Esophagus (tissue), 2 donors: ENCODE measurements around the gene VRK1. TPM values are rescaled to one million over a fixed set of nuclear protein-coding genes. Genes with fewer than 3 reads are reported as not detected.
"Not testable (repeated sequence)": the region's sequence is repeated elsewhere in the genome, so short reads cannot be mapped to it uniquely, and the experiment has no call there.

ENCODE experiments used
- H3K27ac ChIP-seq, 2 donors: one replicate each; pipeline ENCODE4 v1.5.1; 2013; ENCODE audit warnings: low read depth in 2 of 2, mild to moderate bottlenecking in 2 of 2, inconsistent platforms in 1 of 2, low read length in 1 of 2, moderate library complexity in 1 of 2
- H3K27me3 ChIP-seq, 2 donors: one replicate each; pipeline ENCODE4 v1.6.1; 2013; ENCODE audit warnings: low read length in 2 of 2, control low read depth in 1 of 2, mild to moderate bottlenecking in 1 of 2; ENCODE audit not compliant: insufficient read depth in 2 of 2, control insufficient read depth in 1 of 2
- H3K36me3 ChIP-seq, 2 donors: one replicate each; pipeline ENCODE4 v1.6.1; 2013; ENCODE audit warnings: low read length in 1 of 2; ENCODE audit not compliant: control insufficient read depth in 2 of 2, insufficient read depth in 2 of 2
- H3K4me1 ChIP-seq, 2 donors: one replicate each; pipeline ENCODE4 v1.6.1; 2013; ENCODE audit warnings: low read length in 1 of 2; ENCODE audit not compliant: control insufficient read depth in 2 of 2, insufficient read depth in 2 of 2
- H3K4me3 ChIP-seq, 2 donors: one replicate each; pipeline ENCODE4 v1.5.1; 2013; ENCODE audit warnings: low read length in 2 of 2, mild to moderate bottlenecking in 2 of 2, low read depth in 1 of 2, moderate library complexity in 1 of 2
- H3K9me3 ChIP-seq, 2 donors: one replicate each; pipeline ENCODE4 v1.6.1; 2013; ENCODE audit warnings: mild to moderate bottlenecking in 2 of 2, low read depth in 1 of 2, low read length in 1 of 2, moderate library complexity in 1 of 2; ENCODE audit not compliant: control insufficient read depth in 2 of 2, insufficient read depth in 1 of 2
- WGBS, 2 donors: extraction: QIAGEN DNeasy Blood & Tissue Kit; methylation state at CpG; one replicate each; pipeline ENCODE4 v1.1.7; 2013; 5-methylcytosine and 5-hydroxymethylcytosine counted together
- polyA plus RNA-seq, 2 donors: library from polyadenylated mRNA; stranded (reverse); fragments of 200-250 nt; gene quantifications; one replicate each; pipeline ENCODE4 v1.2.3, GENCODE V29; 2013
- donor health status: healthy with polysubstance abuse.
- donor health status: Bipolar disorder and iron deficiency.

VRK1 gene
- polyA plus RNA-seq, 2 donors = 8.3 to 12.8 TPM

DNA sequence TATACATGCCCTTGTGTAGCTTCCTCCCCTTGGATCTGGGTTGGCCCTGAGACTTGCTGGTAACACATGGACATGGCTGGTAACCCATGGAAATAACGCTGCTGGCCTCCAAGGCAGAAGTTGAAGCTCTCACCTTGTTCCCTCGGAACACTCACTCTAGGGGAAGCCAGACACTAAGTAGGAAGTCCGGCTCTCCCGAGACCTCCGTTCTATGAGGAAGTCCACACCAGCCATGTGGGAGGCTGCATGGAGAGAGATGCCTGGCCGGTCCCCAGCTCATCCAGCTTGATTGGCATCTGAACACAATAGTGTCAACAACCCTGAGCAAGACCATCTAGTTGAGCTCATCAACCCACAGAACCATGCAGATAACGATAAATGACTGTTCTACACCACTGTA lies 39.7 kb upstream of the VRK1 start:
- no peak overlapping the region for H3K27ac ChIP-seq
- 67 to 69% methylated on average over 7 of the region's 7 CpGs for WGBS, 2 donors
- H3K4me1 ChIP-seq = no peaks in the 10 kb centered on the region
- peaks cover 0 to 2% of the 10 kb centered on the region in 2 donors for H3K9me3 ChIP-seq
- H3K27me3 ChIP-seq = no peaks in the 10 kb centered on the region
- H3K4me3 ChIP-seq = no peak overlapping the region
- no peaks in the 10 kb centered on the region for H3K36me3 ChIP-seq

DNA sequence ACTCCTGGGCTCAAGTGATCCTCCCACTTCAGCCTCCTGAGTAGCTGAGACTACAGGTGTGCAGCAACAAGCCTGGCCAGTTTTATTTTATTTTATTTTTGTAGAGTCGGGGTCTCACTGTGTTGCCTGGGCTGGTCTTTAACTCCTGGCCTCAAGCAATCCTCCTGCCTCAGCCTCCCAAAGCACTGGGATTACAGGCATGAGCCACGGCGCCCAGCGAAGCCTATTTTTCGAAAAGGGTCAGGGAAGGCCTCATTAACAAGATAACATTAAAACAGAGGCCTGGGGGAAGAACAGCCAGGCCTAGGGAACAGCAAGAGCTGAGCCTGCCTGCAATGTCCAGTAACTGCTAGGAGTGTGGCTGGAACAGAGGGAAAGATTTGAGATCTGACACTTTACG lies 36.1 kb upstream of the VRK1 start:
- no peak overlapping the region for H3K4me3 ChIP-seq
- H3K36me3 ChIP-seq = no peaks in the 10 kb centered on the region
- H3K27me3 ChIP-seq = no peaks in the 10 kb centered on the region
- H3K27ac ChIP-seq = no peak overlapping the region
- 89 to 90% methylated on average over 6 of the region's 6 CpGs for WGBS, 2 donors
- no peaks in the 10 kb centered on the region for H3K9me3 ChIP-seq
- H3K4me1 ChIP-seq = no peaks in the 10 kb centered on the region

DNA sequence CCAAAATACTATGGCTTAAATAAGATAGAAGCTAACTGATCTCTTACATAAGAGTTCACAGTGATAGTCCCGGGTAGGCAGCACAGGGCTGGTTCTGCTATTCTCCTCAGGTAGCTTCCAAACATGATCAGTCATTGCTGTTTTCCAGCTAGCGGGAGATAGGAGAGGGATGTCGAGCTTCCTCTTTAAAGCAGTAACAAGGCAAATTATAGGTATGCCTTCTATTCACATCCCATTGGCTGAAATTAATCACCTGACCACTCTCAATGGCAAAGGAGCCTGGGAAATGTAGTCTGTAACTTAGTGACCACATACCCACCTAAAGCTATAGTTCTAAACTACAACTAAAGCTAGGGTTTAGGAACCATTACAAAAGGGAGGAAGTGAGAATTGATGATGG lies 34.5 kb upstream of the VRK1 start:
- Histone ChIP-seq H3K27me3 (no peaks in the 10 kb centered on the region), H3K4me1 (no peaks in the 10 kb centered on the region), H3K27ac (no peak overlapping the region), H3K4me3 (no peak overlapping the region), H3K36me3 (no peaks in the 10 kb centered on the region), H3K9me3 (no peaks in the 10 kb centered on the region)
- WGBS, 2 donors = 4 to 5% methylated on average over 3 of the region's 3 CpGs

DNA sequence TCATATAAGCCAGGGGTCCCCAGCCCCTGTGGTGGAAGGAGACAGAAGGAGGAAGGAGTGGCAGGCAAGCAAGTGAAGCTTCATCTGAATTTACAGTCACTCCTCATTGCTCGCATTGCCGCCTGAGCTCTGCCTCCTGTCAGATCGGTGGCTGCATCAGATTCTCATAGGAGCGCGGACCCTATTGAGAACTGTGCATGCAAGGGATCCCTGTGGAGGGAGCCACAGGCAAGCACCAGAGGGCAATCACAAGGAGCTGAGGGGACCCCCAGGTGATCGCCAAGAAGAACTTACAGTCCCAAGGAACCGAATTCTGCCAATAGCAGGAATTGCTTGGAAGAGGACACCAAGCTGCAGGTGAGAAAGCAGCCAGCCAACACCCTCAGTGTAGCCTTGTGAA lies 33.2 kb upstream of the VRK1 start:
- H3K27me3 ChIP-seq = no peaks in the 10 kb centered on the region
- H3K4me1 ChIP-seq = no peaks in the 10 kb centered on the region
- H3K27ac ChIP-seq = no peak overlapping the region
- no peak overlapping the region for H3K4me3 ChIP-seq
- no peaks in the 10 kb centered on the region for H3K9me3 ChIP-seq
- H3K36me3 ChIP-seq = no peaks in the 10 kb centered on the region
- WGBS, 2 donors = 80 to 85% methylated on average over 7 of the region's 7 CpGs

DNA sequence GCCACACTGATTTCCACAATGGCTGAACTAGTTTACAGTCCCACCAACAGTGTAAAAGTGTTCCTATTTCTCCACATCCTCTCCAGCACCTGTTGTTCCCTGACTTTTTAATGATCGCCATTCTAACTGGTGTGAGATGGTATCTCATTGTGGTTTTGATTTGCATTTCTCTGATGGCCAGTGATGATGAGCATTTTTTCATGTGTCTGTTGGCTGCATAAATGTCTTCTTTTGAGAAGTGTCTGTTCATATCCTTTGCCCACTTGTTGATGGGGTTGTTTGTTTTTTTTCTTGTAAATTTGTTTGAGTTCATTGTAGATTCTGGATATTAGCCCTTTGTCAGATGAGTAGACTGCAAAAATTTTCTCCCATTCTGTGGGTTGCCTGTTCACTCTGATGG lies 32.0 kb upstream of the VRK1 start:
- not testable (repeated sequence) for H3K27me3 ChIP-seq

DNA sequence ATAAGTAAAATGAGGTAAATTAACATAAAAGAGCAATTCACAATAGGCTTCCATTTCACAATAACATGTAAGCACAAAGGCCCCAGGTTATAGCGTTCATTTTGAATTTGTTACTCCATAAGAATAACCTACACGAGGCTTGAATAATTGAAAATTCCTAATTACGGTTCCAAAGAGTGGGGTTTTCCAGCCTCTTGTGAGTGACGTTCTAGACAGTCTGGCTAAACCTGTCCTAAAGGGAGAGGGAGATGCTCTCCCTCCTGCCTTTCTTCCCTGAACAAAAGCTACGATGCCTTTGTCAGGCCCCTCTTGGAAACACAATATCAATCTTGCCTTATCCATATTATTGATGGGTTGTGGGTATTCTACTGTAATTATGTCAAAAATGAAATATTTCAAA lies 24.3 kb upstream of the VRK1 start:
- H3K9me3 ChIP-seq = no peaks in the 10 kb centered on the region
- no peaks in the 10 kb centered on the region for H3K27me3 ChIP-seq
- no peaks in the 10 kb centered on the region for H3K4me1 ChIP-seq
- H3K36me3 ChIP-seq = no peaks in the 10 kb centered on the region
- H3K27ac ChIP-seq = no peak overlapping the region
- no peak overlapping the region for H3K4me3 ChIP-seq
- WGBS, 2 donors = 66 to 75% methylated on average over 5 of the region's 5 CpGs

More for the DNA sequence above, 32.0 kb upstream of the VRK1 start:
- not testable (repeated sequence) for H3K4me3 ChIP-seq, H3K36me3 ChIP-seq, H3K27ac ChIP-seq, H3K9me3 ChIP-seq, H3K4me1 ChIP-seq
- WGBS, 2 donors = no CpG with 5 or more reads among the region's 1 CpG

DNA sequence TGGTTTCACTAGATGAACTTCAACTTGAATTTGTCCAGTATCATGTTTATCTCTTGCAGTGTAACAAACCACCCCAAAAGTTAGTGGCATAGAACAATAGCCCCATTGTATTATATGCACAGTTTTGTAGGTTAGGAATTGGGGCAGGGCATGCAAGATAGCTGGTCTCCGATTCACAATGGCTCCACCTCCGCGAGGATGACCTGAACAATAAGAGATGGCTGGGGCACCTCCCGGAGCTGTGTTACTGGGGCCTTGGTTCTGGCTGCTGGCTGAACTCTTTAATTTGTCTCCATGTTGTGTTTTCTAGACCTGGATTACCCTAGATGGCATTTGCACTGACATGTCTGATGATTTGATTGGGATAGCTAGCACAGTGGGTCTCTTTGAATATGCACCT lies 20.4 kb upstream of the VRK1 start:
- Histone ChIP-seq H3K36me3 (no peaks in the 10 kb centered on the region), H3K9me3 (no peaks in the 10 kb centered on the region), H3K4me3 (no peak overlapping the region), H3K27ac (no peak overlapping the region), H3K27me3 (no peaks in the 10 kb centered on the region), H3K4me1 (no peaks in the 10 kb centered on the region)
- WGBS, 2 donors = 91% methylated on average over 4 of the region's 4 CpGs

DNA sequence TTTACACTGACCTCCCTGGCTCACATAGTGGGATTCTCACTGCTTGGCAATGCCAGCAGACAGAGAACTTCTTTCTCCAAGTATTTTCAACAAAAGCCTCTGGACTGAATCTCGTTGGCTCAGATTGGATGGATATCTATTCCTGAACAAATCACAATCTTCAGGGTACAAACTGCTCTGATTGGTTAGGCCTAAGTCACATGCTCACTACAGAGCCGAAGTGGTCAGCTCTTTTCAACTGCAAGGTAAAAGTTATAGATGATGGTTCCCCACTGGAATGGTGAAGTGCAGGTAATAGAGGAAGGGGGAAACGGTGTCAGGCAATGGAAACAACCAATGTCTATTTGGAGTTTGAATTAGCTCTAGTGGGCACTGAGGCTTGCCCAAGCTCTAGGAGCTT lies 16.7 kb upstream of the VRK1 start:
- Histone ChIP-seq H3K27me3 (no peaks in the 10 kb centered on the region), H3K36me3 (no peaks in the 10 kb centered on the region), H3K27ac (no peak overlapping the region), H3K9me3 (no peaks in the 10 kb centered on the region), H3K4me1 (no peaks in the 10 kb centered on the region), H3K4me3 (no peak overlapping the region)
- whole genome bisulfite sequencing, 2 donors = 80 to 81% methylated on average over 3 of the region's 3 CpGs

DNA sequence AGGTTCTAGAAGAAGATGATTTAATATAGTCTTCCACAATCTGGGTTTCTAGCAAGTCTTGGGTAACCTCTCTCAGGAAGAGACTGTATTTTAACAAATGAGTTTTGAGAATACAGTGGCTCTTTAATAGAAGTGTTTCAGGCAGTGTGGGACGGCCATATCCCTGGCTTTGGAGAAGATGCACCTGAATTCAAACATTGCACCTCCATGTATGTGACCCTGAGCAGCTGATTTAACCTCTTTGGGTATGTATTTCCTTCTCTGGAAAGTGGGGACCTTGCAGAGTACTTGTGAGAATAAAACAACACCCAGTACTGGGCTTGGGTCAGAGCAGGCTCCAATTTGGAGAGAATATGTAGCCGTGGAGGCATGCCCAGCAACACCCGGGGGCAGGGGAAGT lies 15.8 kb upstream of the VRK1 start:
- no peaks in the 10 kb centered on the region for H3K9me3 ChIP-seq
- H3K27ac ChIP-seq = no peak overlapping the region
- H3K4me1 ChIP-seq = no peaks in the 10 kb centered on the region
- no peaks in the 10 kb centered on the region for H3K36me3 ChIP-seq
- H3K27me3 ChIP-seq = no peaks in the 10 kb centered on the region
- 72 to 77% methylated on average over 3 of the region's 3 CpGs for WGBS, 2 donors
- H3K4me3 ChIP-seq = no peak overlapping the region

DNA sequence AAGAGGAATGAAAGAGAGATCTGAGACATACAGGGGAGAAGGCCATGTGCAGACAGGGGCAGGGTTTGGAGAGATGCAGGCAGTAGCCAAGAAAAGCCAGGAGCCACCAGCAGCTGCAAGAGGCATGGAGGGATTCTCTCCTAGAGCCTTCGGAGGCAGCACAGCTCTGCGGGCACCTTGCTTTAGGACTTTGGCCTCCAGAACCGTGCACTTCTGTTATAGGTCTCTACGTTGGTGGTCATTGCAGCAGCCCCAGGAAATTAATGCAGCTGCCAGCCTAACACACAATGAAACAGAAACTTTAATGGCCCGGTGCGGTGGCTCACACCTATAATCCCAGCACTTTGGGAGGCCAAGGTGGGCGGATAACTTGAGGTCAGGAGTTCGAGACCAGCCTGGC lies 14.7 kb upstream of the VRK1 start:
- no peaks in the 10 kb centered on the region for H3K36me3 ChIP-seq
- H3K4me3 ChIP-seq = no peak overlapping the region
- no peaks in the 10 kb centered on the region for H3K27me3 ChIP-seq
- H3K27ac ChIP-seq = no peak overlapping the region
- 82 to 85% methylated on average over 8 of the region's 8 CpGs for WGBS, 2 donors
- peaks cover 0 to 1% of the 10 kb centered on the region in 2 donors for H3K9me3 ChIP-seq
- no peaks in the 10 kb centered on the region for H3K4me1 ChIP-seq
